GM21515 (cell line): ENCODE data around the gene EVI5L.
"Not testable (repeated sequence)": the region's sequence is repeated elsewhere in the genome, so short reads cannot be mapped to it uniquely, and the experiment has no call there.

Experiments used
- ATAC-seq: cut with Tn5 transposase; IDR thresholded peaks from one replicate; pipeline ENCODE4 v1.9.1; 2021; ENCODE audit not compliant: unreplicated experiment

The EVI5L gene

DNA sequence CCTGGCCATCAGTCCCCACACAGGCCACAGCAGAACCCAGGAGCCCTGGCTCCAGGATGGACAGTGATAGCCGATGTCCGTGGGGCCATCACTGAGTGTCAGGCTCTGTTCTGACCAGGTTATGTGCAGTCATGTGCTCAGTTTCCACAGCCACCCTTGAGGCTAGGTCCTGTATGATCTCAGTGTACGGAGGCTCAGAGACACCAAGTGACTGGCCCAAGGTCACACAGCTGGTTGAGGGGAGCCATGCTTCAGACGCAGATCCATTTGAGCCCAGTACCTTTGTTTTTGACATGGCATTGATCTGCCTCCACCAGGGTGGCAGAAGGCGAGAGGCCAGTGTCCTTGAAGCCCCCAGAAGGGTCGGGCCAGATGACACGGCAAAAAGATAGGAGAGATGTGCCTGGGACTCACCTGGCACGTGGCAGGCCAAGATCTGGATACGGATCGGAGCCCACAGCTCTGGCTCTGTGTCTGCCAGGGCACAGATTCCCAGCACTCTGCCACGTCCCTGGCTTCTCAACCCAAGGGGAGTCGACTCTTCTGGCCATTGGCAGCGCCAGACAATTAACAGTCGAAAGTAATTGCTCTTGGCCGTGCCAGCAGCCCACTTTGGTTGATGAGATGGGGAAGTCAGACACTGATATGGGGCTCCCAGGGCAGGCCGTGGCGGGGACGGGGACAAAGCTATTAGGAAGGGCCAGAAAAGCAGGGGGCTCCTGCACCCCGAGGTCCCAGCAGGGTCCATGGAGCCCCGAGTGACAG lies 15.6 kb downstream of the EVI5L start:
- ATAC-seq = no peak

DNA sequence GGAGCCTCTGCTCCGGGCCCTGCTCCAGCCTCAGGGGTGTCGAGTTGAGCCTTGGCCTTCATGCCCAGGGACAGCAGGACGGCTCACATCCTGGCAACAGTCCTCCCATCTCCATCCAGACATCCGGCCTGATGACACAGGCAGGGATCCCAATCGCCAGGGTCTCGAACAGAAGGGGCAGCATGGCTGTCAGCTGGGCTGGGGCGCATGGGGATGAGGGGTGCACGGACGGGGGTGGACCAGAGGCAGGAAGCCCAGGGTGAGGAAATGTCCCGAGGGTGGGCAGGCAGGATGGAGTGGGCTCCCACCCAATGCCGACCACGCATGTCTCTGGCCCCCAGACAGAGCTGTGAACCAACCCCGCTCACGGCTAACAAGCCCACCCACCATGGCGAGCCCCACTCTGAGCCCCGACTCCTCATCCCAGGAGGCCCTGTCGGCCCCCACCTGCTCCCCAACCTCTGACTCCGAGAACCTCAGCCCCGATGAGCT lies 16.2 kb downstream of the EVI5L start:
- ATAC-seq = no peak

GRCh38 chr19:7847664-7848063 lies 17.6 kb downstream of the EVI5L start:
- ATAC-seq = no peak

DNA sequence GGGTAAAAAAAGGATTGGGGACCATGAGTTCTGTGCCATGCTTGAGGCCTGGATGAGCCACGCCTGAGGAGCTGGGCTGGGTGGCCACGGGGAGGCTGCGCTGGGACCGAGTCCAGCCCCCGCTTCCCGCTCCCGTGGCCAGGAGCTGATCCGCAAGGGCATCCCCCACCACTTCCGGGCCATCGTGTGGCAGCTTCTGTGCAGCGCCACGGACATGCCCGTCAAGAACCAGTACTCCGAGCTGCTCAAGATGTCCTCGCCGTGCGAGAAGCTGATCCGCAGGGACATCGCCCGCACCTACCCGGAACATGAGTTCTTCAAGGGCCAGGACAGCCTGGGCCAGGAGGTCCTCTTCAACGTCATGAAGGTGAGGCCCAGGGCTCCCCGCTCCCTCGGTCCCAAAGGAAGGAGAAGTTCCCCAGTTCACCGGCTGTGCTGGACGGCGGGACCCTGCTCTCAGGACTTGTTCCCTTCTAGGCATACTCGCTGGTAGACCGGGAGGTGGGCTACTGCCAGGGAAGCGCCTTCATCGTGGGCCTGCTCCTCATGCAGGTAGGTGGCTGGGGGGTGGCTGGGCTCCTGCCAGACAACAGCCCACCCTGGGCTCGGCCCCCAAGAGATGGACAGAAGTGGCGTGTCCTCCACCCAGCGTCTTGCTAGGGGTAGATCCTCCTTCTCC lies 18.9 kb downstream of the EVI5L start:
- ATAC-seq = no peak

- ATAC-seq = no peak
Measured at GRCh38 chr19:7849631-7849999, 19.6 kb downstream of the EVI5L start.

DNA sequence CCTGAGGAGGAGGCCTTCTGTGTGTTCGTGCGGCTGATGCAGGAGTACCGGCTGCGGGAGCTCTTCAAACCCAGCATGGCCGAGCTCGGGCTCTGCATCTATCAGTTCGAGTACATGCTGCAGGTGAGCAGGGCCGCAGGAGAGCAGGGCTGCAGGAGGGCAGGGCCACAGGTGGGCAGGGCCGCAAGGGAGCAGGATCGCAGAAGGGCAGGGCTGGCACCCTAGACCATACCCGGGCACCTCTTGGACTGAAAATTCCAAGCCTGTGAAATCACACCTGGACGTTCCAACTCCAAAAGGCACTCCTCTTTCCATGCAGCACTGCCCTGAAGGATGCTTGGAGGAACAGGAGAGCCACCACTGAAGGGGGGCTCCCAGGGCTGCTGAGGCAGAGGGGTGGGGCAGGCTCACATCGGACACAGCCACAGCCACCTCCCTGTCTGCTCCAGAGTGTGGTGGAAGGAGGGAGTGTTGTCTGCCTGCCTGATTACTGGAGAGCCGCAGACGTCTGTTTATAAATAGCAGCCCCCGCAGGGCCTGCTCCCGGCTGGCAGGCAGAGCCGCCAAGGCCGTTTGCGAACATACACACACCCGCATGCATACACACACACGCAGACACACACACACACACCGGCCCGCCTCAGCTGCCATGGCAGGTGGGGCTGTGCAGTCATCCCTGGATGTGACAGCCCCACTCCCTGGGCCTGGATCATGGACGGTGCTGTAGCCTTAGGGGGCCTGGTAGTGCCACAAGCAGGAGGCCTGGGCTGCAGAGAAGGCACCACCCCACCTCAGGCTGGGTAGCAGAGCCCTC lies 20.2 kb downstream of the EVI5L start:
- no peak for ATAC-seq

GRCh38 chr19:7850945-7851622 lies 21.1 kb downstream of the EVI5L start:
- ATAC-seq = no peak

- ATAC-seq = no peak
Measured at GRCh38 chr19:7851623-7852500, 21.8 kb downstream of the EVI5L start.

DNA sequence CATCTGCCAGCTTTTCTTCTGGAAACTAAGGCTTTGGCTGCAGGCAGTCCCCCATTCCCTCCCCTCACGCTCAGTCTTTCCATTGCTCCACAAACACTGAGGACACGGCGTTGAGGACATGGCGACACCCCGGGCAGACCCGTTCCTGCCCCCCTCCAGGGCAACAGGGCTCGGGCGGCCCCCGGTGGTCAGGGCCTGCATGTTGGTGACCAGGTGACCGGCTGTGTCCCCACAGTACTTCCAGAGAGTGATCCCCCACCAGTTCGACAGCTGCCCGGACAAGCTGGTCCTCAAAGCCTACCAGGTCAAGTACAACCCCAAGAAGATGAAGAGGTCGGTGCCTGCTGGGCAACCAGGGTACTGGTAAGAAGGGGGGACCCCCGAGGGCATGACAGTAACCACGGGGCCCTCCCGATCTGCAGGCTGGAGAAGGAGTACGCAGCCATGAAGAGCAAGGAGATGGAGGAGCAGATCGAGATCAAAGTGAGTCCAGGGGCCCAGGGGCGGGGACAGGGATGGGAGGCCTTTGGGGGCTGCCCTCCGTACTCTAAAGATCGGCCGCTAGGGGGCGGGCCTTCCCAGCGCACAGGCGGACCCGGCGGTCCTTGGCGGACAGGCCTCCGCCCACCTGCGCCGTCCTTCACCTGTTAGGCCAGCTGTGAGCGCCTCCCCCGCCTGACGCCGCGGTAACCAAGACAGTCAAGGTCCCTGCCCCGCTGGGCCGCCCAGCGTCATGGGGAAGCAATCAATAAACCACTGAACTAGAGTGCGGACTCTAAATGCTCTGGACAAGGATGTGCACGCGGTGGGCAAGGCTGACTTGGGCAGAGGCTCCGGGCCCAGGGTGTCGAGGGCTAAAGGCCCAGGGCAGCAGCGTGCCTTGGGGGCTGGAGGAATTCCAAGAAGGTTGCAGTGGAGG lies 23.1 kb downstream of the EVI5L start:
- ATAC-seq = no peak

DNA sequence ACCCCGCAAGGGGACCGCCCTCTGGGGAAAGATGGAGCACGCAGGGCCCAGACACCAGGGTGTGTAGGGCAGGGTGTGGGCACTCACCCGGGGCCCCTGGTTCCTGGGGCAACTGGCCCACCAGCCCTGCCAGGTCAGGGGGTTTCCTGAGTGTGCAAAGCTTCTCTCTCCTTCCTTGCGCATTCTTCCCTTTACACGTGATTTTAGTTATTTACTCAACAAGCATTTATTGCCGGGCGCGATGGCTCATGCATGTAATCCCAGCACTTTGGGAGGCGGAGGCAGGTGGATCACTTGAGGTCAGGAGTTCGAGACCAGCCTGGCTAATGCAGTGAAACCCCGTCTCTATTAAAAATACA lies 23.7 kb downstream of the EVI5L start:
- ATAC-seq = no peak

- no peak for ATAC-seq
Measured at GRCh38 chr19:7855426-7856108, 25.5 kb downstream of the EVI5L start.

DNA sequence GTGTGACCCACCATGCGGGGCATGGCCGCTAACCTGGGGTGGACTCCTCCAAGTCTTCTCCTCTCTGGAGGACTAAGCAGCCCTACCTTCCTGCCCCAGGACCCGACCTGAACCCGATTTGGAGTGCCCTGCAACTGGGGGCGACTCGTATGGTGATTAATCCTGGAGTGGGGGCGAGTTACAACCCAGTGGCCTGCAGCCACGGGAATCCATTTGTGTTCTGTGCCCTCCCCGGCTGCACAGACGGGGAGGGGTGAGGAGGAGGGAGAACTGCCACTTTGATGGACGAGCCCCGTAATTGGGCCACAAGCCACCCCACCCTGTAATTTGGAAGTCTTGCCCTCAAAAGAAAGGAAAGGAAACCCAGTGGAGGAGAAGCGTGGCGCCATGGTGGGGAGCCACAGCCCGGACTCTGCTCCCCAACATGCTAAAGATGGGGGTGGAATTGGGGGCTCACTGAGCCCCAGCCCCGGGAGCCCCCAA lies 26.1 kb downstream of the EVI5L start:
- no peak for ATAC-seq

DNA sequence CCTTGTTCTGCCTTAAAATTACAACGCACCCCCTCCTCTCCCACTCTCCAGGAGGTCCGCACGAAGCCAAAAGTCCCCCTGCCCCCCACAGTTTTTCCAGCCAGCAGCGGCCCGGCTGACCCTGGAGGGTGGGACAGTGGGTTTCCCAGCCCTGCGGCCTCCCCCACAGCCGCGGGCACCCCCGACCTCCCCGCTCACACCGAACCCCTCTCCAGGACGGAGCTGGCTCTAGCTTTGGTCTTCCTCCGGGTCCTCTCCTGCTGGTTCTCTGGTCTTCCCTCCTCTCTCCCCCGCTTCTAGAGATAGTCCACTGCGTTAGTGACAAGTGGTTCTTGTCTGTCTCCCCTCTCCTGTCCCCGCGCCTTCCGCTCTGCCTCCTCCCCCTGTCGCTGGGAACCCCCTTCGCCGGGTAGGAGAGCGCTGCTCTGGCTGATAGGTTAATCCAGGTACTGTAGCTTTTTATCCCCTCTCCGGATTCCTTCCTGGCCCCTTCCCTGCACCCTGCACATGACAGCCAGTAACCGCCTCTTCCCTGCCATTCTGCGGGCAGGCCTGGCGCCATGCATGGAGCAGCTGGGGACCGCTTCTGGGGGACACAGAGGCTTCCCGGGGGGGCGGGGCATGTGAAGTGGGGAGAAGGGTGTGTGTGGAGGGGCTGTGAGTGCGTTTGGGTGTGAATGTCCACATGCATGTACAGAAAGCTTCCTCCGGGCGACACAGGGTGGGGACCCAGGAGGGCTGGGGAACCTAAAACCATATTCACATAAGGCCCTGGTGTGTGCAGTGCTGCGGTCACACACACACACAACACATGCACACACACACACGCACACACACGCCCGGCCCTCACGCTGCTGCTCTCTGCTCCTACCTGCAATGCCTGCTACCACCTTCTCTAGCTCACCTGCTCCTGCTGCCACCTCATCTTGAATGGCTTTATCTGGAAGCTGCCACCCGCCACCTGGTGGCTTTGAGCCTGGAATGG lies 27.0 kb downstream of the EVI5L start:
- ATAC-seq = no peak

- ATAC-seq = no peak
Measured at GRCh38 chr19:7857727-7858108, 27.7 kb downstream of the EVI5L start.

GRCh38 chr19:7858109-7858770 lies 28.2 kb downstream of the EVI5L start:
- ATAC-seq = no peak

DNA sequence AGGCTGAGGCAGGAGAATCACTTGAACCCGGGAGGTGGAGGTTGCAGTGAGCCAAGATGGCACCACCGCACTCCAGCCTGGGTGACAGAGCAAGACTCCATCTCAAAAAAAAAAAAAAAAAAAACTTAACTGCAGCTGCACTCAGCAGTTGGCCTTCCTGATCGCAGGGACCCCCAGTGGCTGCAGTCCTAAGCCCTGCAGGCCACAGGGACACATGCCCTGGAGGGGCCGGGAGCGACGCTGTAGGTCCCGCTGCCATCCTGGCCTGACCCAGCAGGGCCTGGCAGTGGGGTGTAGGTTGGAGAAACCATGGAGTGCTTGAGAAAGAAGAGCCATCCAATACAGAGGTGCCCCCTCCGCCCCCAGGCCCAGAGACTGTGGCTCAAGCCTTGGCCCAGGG lies 29.1 kb downstream of the EVI5L start:
- ATAC-seq = not testable (repeated sequence)
